ENCODE data around the gene MED7.

MED7 gene

GRCh38 chr5:157184117-157184670, 41.5 kb upstream of the MED7 start:
- H3K4me3 ChIP-seq (replicated peaks in 1 of 2; ENCODE audit: low read depth in 2 of 2, low read length in 2 of 2): no peak overlapping the region
- no peak for DNase-seq (ENCODE audit: low read depth in 2 of 2)
- no peak for TF ChIP-seq CTCF (IDR thresholded peaks at IDR 0.05; ENCODE audit: low read depth, low read length)

GRCh38 chr5:157182143-157182757, 39.6 kb upstream of the MED7 start:
- no peak overlapping the region for H3K4me3 ChIP-seq (replicated peaks in 1 of 2; ENCODE audit: low read depth in 2 of 2, low read length in 2 of 2)
- TF ChIP-seq CTCF (IDR thresholded peaks at IDR 0.05; ENCODE audit: low read depth, low read length): no peak
- no peak for DNase-seq (ENCODE audit: low read depth in 2 of 2)

GRCh38 chr5:157180374-157181264, 38.0 kb upstream of the MED7 start, which contains the start of gene ITK:
ITK (plus strand) TSS chr5:157180840; CDS start chr5:157180978, 138 bp downstream.
- no peak for DNase-seq (ENCODE audit: low read depth in 2 of 2)
- TF ChIP-seq CTCF (IDR thresholded peaks at IDR 0.05; ENCODE audit: low read depth, low read length): no peak
- no peak within 1 kb of the TSS for H3K4me3 ChIP-seq (replicated peaks in 1 of 2; ENCODE audit: low read depth in 2 of 2, low read length in 2 of 2)

GRCh38 chr5:157178966-157179365, 36.3 kb upstream of the MED7 start:
- no peak for TF ChIP-seq CTCF (IDR thresholded peaks at IDR 0.05; ENCODE audit: low read depth, low read length)
- DNase-seq (ENCODE audit: low read depth in 2 of 2): no peak
- H3K4me3 ChIP-seq (replicated peaks in 1 of 2; ENCODE audit: low read depth in 2 of 2, low read length in 2 of 2): no peak overlapping the region

- H3K4me3 ChIP-seq (replicated peaks in 1 of 2; ENCODE audit: low read depth in 2 of 2, low read length in 2 of 2): no peak overlapping the region
- DNase-seq (ENCODE audit: low read depth in 2 of 2): no peak
- no peak for TF ChIP-seq CTCF (IDR thresholded peaks at IDR 0.05; ENCODE audit: low read depth, low read length)
These were observed 35.3 kb upstream of the MED7 start for GRCh38 chr5:157177953-157178352.

- TF ChIP-seq CTCF (IDR thresholded peaks at IDR 0.05; ENCODE audit: low read depth, low read length): no peak
- DNase-seq (ENCODE audit: low read depth in 2 of 2): no peak
- H3K4me3 ChIP-seq (replicated peaks in 1 of 2; ENCODE audit: low read depth in 2 of 2, low read length in 2 of 2): no peak overlapping the region
These were observed 32.5 kb upstream of the MED7 start for GRCh38 chr5:157175071-157175612.

Measured in cardiac fibroblast (primary cell).